ENCODE data around the gene PIK3C2G. TPM values are rescaled to one million over a fixed set of nuclear protein-coding genes. Genes with fewer than 3 reads are reported as not detected.

PIK3C2G gene
- total and polyA plus RNA-seq, 4 donors = 4.9 to 40.1 (median 19.4) TPM

GRCh38 chr12:18358077-18358476, 96.8 kb downstream of the PIK3C2G start:
- no peaks in the 10 kb centered on the region for H3K9me3 ChIP-seq (ENCODE audit: control insufficient read depth in 4 of 4, low read length in 3 of 4)
- H3K4me3 ChIP-seq (ENCODE audit: low read depth in 1 of 3, low read length in 3 of 3) = no peak overlapping the region
- H3K4me1 ChIP-seq (ENCODE audit: control insufficient read depth in 4 of 4, insufficient read depth in 4 of 4, low read length in 3 of 4) = no peaks in the 10 kb centered on the region
- no peak for DNase-seq (ENCODE audit: low spot score)
- no peak for TF ChIP-seq GABPA (IDR thresholded peaks at IDR 0.05 in 1 of 2, conservative IDR thresholded peaks at IDR 0.05 in 1 of 2)
- no peak for TF ChIP-seq HNF4G (IDR thresholded peaks at IDR 0.05)
- H3K36me3 ChIP-seq (ENCODE audit: control insufficient read depth in 4 of 4, insufficient read depth in 3 of 4, low read depth in 1 of 4, low read length in 3 of 4) = peaks cover 0 to 1% (median 0%) of the 10 kb centered on the region in 4 donors
- no peaks in the 10 kb centered on the region for H3K27me3 ChIP-seq (ENCODE audit: control insufficient read depth in 4 of 4, insufficient read depth in 4 of 4, low read length in 3 of 4)
- H3K27ac ChIP-seq (ENCODE audit: low read depth in 1 of 2, low read length in 2 of 2) = no peak overlapping the region
- 83% methylated on average over 2 of the region's 2 CpGs for WGBS
- no peak overlapping the region for H3K9ac ChIP-seq (ENCODE audit: low read depth in 1 of 2, low read length in 2 of 2)

- Histone ChIP-seq H3K4me1 (ENCODE audit: control insufficient read depth in 4 of 4, insufficient read depth in 4 of 4, low read length in 3 of 4) (no peaks in the 10 kb centered on the region), H3K4me3 (ENCODE audit: low read depth in 1 of 3, low read length in 3 of 3) (no peak overlapping the region), H3K9ac (ENCODE audit: low read depth in 1 of 2, low read length in 2 of 2) (no peak overlapping the region), H3K27me3 (ENCODE audit: control insufficient read depth in 4 of 4, insufficient read depth in 4 of 4, low read length in 3 of 4) (no peaks in the 10 kb centered on the region), H3K9me3 (ENCODE audit: control insufficient read depth in 4 of 4, low read length in 3 of 4) (no peaks in the 10 kb centered on the region), H3K27ac (ENCODE audit: low read depth in 1 of 2, low read length in 2 of 2) (no peak overlapping the region), H3K36me3 (ENCODE audit: control insufficient read depth in 4 of 4, insufficient read depth in 3 of 4, low read depth in 1 of 4, low read length in 3 of 4) (peaks cover 0 to 5% (median 3%) of the 10 kb centered on the region in 4 donors)
- no peak for TF ChIP-seq SP1 (IDR thresholded peaks at IDR 0.05)
- TF ChIP-seq HNF4A (conservative IDR thresholded peaks at IDR 0.05) = peak in 1 of 2 donors; percentile 20
- whole genome bisulfite sequencing = 66% methylated on average over 2 of the region's 2 CpGs
- DNase-seq (ENCODE audit: low spot score) = no peak
Observed at GRCh38 chr12:18358930-18359329, 97.6 kb downstream of the PIK3C2G start.

GRCh38 chr12:18361433-18361832, 100.1 kb downstream of the PIK3C2G start:
- H3K27me3 ChIP-seq (ENCODE audit: control insufficient read depth in 4 of 4, insufficient read depth in 4 of 4, low read length in 3 of 4) = no peaks in the 10 kb centered on the region
- no peak overlapping the region for H3K27ac ChIP-seq (ENCODE audit: low read depth in 1 of 2, low read length in 2 of 2)
- TF ChIP-seq SP1 (IDR thresholded peaks at IDR 0.05) (no peak), GABPA (IDR thresholded peaks at IDR 0.05 in 1 of 2, conservative IDR thresholded peaks at IDR 0.05 in 1 of 2) (no peak), HNF4A (conservative IDR thresholded peaks at IDR 0.05) (no peak), FOXA2 (IDR thresholded peaks at IDR 0.05) (no peak), ZBTB33 (IDR thresholded peaks at IDR 0.05) (no peak), RAD21 (IDR thresholded peaks at IDR 0.05) (no peak), NR2F2 (IDR thresholded peaks at IDR 0.05) (no peak), EGR1 (IDR thresholded peaks at IDR 0.05; ENCODE audit: low read depth in 2 of 2) (no peak), TAF1 (conservative IDR thresholded peaks at IDR 0.05) (no peak)
- H3K4me1 ChIP-seq (ENCODE audit: control insufficient read depth in 4 of 4, insufficient read depth in 4 of 4, low read length in 3 of 4) = no peaks in the 10 kb centered on the region
- no peak overlapping the region for H3K4me3 ChIP-seq (ENCODE audit: low read depth in 1 of 3, low read length in 3 of 3)
- H3K36me3 ChIP-seq (ENCODE audit: control insufficient read depth in 4 of 4, insufficient read depth in 3 of 4, low read depth in 1 of 4, low read length in 3 of 4) = peaks cover 0 to 8% (median 3%) of the 10 kb centered on the region in 4 donors
- H3K9me3 ChIP-seq (ENCODE audit: control insufficient read depth in 4 of 4, low read length in 3 of 4) = no peaks in the 10 kb centered on the region
- H3K9ac ChIP-seq (ENCODE audit: low read depth in 1 of 2, low read length in 2 of 2) = no peak overlapping the region
- DNase-seq (ENCODE audit: low spot score) = no peak

- H3K36me3 ChIP-seq (ENCODE audit: control insufficient read depth in 4 of 4, insufficient read depth in 3 of 4, low read depth in 1 of 4, low read length in 3 of 4) = peaks cover 0 to 8% (median 3%) of the 10 kb centered on the region in 4 donors
- 89% methylated on average over 2 of the region's 2 CpGs for WGBS
- no peak overlapping the region for H3K4me3 ChIP-seq (ENCODE audit: low read depth in 1 of 3, low read length in 3 of 3)
- no peaks in the 10 kb centered on the region for H3K4me1 ChIP-seq (ENCODE audit: control insufficient read depth in 4 of 4, insufficient read depth in 4 of 4, low read length in 3 of 4)
- no peak overlapping the region for H3K9ac ChIP-seq (ENCODE audit: low read depth in 1 of 2, low read length in 2 of 2)
- H3K27me3 ChIP-seq (ENCODE audit: control insufficient read depth in 4 of 4, insufficient read depth in 4 of 4, low read length in 3 of 4) = no peaks in the 10 kb centered on the region
- H3K9me3 ChIP-seq (ENCODE audit: control insufficient read depth in 4 of 4, low read length in 3 of 4) = no peaks in the 10 kb centered on the region
- no peak overlapping the region for H3K27ac ChIP-seq (ENCODE audit: low read depth in 1 of 2, low read length in 2 of 2)
- TF ChIP-seq RXRA (IDR thresholded peaks at IDR 0.05) (no peak), GABPA (IDR thresholded peaks at IDR 0.05 in 1 of 2, conservative IDR thresholded peaks at IDR 0.05 in 1 of 2) (no peak), SP1 (IDR thresholded peaks at IDR 0.05) (no peak), FOXA1 (IDR thresholded peaks at IDR 0.05) (no peak), FOXA2 (IDR thresholded peaks at IDR 0.05) (no peak), EGR1 (IDR thresholded peaks at IDR 0.05; ENCODE audit: low read depth in 2 of 2) (no peak), MAX (IDR thresholded peaks at IDR 0.05) (no peak), JUND (IDR thresholded peaks at IDR 0.05) (no peak), ZBTB33 (IDR thresholded peaks at IDR 0.05) (no peak), HNF4G (IDR thresholded peaks at IDR 0.05) (no peak), HNF4A (conservative IDR thresholded peaks at IDR 0.05) (no peak)
- no peak for DNase-seq (ENCODE audit: low spot score)
Observed at GRCh38 chr12:18363321-18363720, 102.0 kb downstream of the PIK3C2G start.
